Motor neuron (in vitro differentiated cells): ENCODE measurements around the gene PCDHGB5. TPM values are rescaled to one million over a fixed set of nuclear protein-coding genes. Genes with fewer than 3 reads are reported as not detected.
"Not testable (repeated sequence)": the region's sequence is repeated elsewhere in the genome, so short reads cannot be mapped to it uniquely, and the experiment has no call there.

Experiments used
- ATAC-seq, 8 experiments: fragments of 200-7000 bp; cut with Tn5 transposase; replicated peaks in 6 of 8; 2 replicates each; pipeline ENCODE4 v1.8.0; 2021; ENCODE audit warnings: mild to moderate bottlenecking in 8 of 8, moderate library complexity in 8 of 8
- H3K27ac ChIP-seq, 2 donors: fragments of 250-450 bp; sonication (Bioruptor Pico); 2 replicates each; pipeline ENCODE4 v1.9.0; 2021; ENCODE audit warnings: antibody characterized with exemption in 2 of 2, mild to moderate bottlenecking in 2 of 2, moderate library complexity in 1 of 2
- H3K4me1 ChIP-seq, 2 donors: fragments of 250-450 bp; sonication (Bioruptor Pico); replicated peaks in 1 of 2; 2 replicates each; pipeline ENCODE4 v1.6.1; 2021; ENCODE audit warnings: antibody characterized with exemption in 2 of 2, mild to moderate bottlenecking in 2 of 2, moderate library complexity in 1 of 2
- H3K4me3 ChIP-seq, 5 donors: fragments of 250-450 bp; sonication (Bioruptor Pico); 2 replicates each; pipeline ENCODE4 v1.9.0; 2021; ENCODE audit warnings: antibody characterized with exemption in 5 of 5, mild to moderate bottlenecking in 5 of 5, moderate library complexity in 4 of 5
- WGBS, 10 experiments: fragments of 450-650 bp; shearing (Covaris generic); methylation state at CpG; one replicate each; pipeline ENCODE4 v1.0.0; 2022; 5-methylcytosine and 5-hydroxymethylcytosine counted together
- in situ Hi-C, 9 experiments: fragments of 400-800 bp; cut with MboI; loops; one replicate each; pipeline ENCODE4 v1.15.0; 2021; ENCODE audit warnings: low sequenced_read_pairs in 9 of 9, low pct_unique_long_range_greater_than_20kb in 2 of 9; ENCODE audit not compliant: unreplicated experiment in 9 of 9
- total RNA-seq, 8 experiments: library from RNA; unstranded; fragments of 300-600 nt; gene quantifications; 2 replicates each; pipeline versions ENCODE4 v1.2.3 to v1.2.4, GENCODE V29; 2022

PCDHGB5 gene
- total RNA-seq, 8 experiments from 2014 or later = 0.05 to 11.4 (median 0.83) TPM

- no peak within 1 kb of the TSS for H3K4me3 ChIP-seq
- H3K27ac ChIP-seq = no peak within 1 kb of the TSS
- peak in 2 of 8 experiments; percentile 31 to 68 for ATAC-seq
- in situ Hi-C loops = loop anchor here in 5 of 9 experiments (25.0 kb wide), 2 partner anchors 116 to 141 kb away; no protein-coding TSS in a partner anchor
- 0 to 95% (median 55%) methylated on average over 1 to 38 of the region's 42 CpGs for WGBS, 10 experiments
- no peaks in the 10 kb centered on the region for H3K4me1 ChIP-seq
Measured at GRCh38 chr5:141420855-141421488, 23.2 kb downstream of the PCDHGB5 start, which contains the start of gene PCDHGA11. PCDHGA11 (plus strand) TSS chr5:141421051; CDS start chr5:141421228, 177 bp downstream.

GRCh38 chr5:141421489-141421855 is 23.7 kb downstream of the PCDHGB5 start:
- no peaks in the 10 kb centered on the region for H3K4me1 ChIP-seq

GRCh38 chr5:141422742-141423291 is 25.1 kb downstream of the PCDHGB5 start:
- in situ Hi-C loops = loop anchor here in 5 of 9 experiments (25.0 kb wide), 2 partner anchors 114 to 139 kb away; no protein-coding TSS in a partner anchor
- H3K4me3 ChIP-seq = no peak overlapping the region
- ATAC-seq = no peak
- H3K27ac ChIP-seq = no peak overlapping the region
- H3K4me1 ChIP-seq = no peaks in the 10 kb centered on the region
- 7 to 100% (median 97%) methylated on average over 3 to 11 of the region's 42 CpGs; no CpG with 5 or more reads in 4 of the 10 experiments for WGBS, 10 experiments

More at GRCh38 chr5:141421489-141421855, 23.7 kb downstream of the PCDHGB5 start:
- in situ Hi-C loops = loop anchor here in 5 of 9 experiments (25.0 kb wide), 2 partner anchors 116 to 141 kb away; no protein-coding TSS in a partner anchor
- H3K27ac ChIP-seq = no peak overlapping the region
- ATAC-seq = no peak
- H3K4me3 ChIP-seq = no peak overlapping the region
- 11 to 93% (median 38%) methylated on average over 2 to 12 of the region's 13 CpGs; no CpG with 5 or more reads in 3 of the 10 experiments for WGBS, 10 experiments

- Histone ChIP-seq H3K27ac (no peak overlapping the region), H3K4me3 (no peak overlapping the region), H3K4me1 (no peaks in the 10 kb centered on the region)
- in situ Hi-C loops = no loop called here
- no peak for ATAC-seq
- WGBS, 10 experiments = 23 to 100% (median 93%) methylated on average over 1 to 33 of the region's 53 CpGs; no CpG with 5 or more reads in 4 of the 10 experiments
Measured at GRCh38 chr5:141427783-141428426, 30.2 kb downstream of the PCDHGB5 start.

- Histone ChIP-seq H3K4me3 (no peak within 1 kb of the TSS), H3K4me1 (no peaks in the 10 kb centered on the region), H3K27ac (no peak within 1 kb of the TSS)
- in situ Hi-C loops = no loop called here
- WGBS, 10 experiments = 9 to 100% (median 94%) methylated on average over 1 to 27 of the region's 33 CpGs
- peak in 2 of 8 experiments; percentile 63 to 83 for ATAC-seq
Measured at GRCh38 chr5:141430332-141431113, 32.8 kb downstream of the PCDHGB5 start, which contains the start of gene PCDHGA12. PCDHGA12 (plus strand) TSS chr5:141430507; CDS start chr5:141430760, 253 bp downstream.

GRCh38 chr5:141431286-141431685 is 33.5 kb downstream of the PCDHGB5 start:
- H3K27ac ChIP-seq = no peak overlapping the region
- H3K4me1 ChIP-seq = no peaks in the 10 kb centered on the region
- in situ Hi-C loops = no loop called here
- H3K4me3 ChIP-seq = no peak overlapping the region
- 33 to 100% (median 90%) methylated on average over 6 to 17 of the region's 37 CpGs; no CpG with 5 or more reads in 2 of the 10 experiments for WGBS, 10 experiments
- no peak for ATAC-seq

GRCh38 chr5:141432308-141432707 is 34.6 kb downstream of the PCDHGB5 start:
- H3K4me1 ChIP-seq, H3K27ac ChIP-seq, in situ Hi-C loops, ATAC-seq, H3K4me3 ChIP-seq: not testable (repeated sequence)
- WGBS, 10 experiments = 94 to 98% (median 98%) methylated on average over 3 to 14 of the region's 38 CpGs; no CpG with 5 or more reads in 7 of the 10 experiments

- in situ Hi-C loops, ATAC-seq, H3K27ac ChIP-seq, H3K4me1 ChIP-seq, H3K4me3 ChIP-seq: not testable (repeated sequence)
- WGBS, 10 experiments = 31 to 100% (median 85%) methylated on average over 1 to 16 of the region's 29 CpGs; no CpG with 5 or more reads in 2 of the 10 experiments
Measured at GRCh38 chr5:141432726-141433125, 35.0 kb downstream of the PCDHGB5 start.

- no peak for ATAC-seq
- 17 to 100% (median 66%) methylated on average over 1 to 2 of the region's 2 CpGs; no CpG with 5 or more reads in 2 of the 10 experiments for WGBS, 10 experiments
- H3K27ac ChIP-seq = no peak overlapping the region
- in situ Hi-C loops = no loop called here
- no peaks in the 10 kb centered on the region for H3K4me1 ChIP-seq
- H3K4me3 ChIP-seq = no peak overlapping the region
Measured at GRCh38 chr5:141434006-141434405, 36.3 kb downstream of the PCDHGB5 start.

GRCh38 chr5:141437221-141437620 is 39.5 kb downstream of the PCDHGB5 start:
- Histone ChIP-seq H3K4me3 (no peak overlapping the region), H3K27ac (no peak overlapping the region), H3K4me1 (no peaks in the 10 kb centered on the region)
- no peak for ATAC-seq
- in situ Hi-C loops = no loop called here
- 43 to 100% (median 92%) methylated on average over 1 to 2 of the region's 2 CpGs; no CpG with 5 or more reads in 1 of the 10 experiments for WGBS, 10 experiments

GRCh38 chr5:141439411-141440141 is 41.8 kb downstream of the PCDHGB5 start:
- 35 to 97% (median 81%) methylated on average over 3 to 10 of the region's 10 CpGs for WGBS, 10 experiments
- no peaks in the 10 kb centered on the region for H3K4me1 ChIP-seq
- H3K4me3 ChIP-seq = no peak overlapping the region
- in situ Hi-C loops = no loop called here
- no peak for ATAC-seq
- H3K27ac ChIP-seq = no peak overlapping the region

- H3K4me3 ChIP-seq = no peak overlapping the region
- WGBS, 10 experiments = 58 to 97% (median 89%) methylated on average over 2 to 9 of the region's 9 CpGs; no CpG with 5 or more reads in 3 of the 10 experiments
- no peaks in the 10 kb centered on the region for H3K4me1 ChIP-seq
- ATAC-seq = no peak
- in situ Hi-C loops = no loop called here
- H3K27ac ChIP-seq = no peak overlapping the region
Measured at GRCh38 chr5:141440341-141440740, 42.6 kb downstream of the PCDHGB5 start.
